ENCODE data around the gene R3HDM1.

DNA sequence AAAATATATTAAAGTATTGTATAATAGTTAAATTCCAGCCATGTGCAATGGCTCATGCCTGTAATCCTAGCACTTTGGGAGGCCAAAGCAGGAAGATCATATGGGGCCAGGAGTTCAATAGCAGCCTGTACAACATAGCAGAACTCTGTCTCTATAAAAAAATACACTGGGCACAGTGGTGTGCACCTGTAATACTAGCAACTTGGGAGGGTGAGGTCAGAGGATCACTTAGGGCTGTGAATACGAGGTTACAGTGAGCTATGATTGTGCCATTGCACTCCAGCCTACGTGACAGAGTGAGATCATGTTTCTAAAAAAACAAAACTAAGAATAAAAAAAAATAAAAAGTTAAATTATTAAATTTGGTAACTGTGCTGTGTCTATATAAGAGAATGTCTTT lies 36.4 kb upstream of the R3HDM1 start:
- TF ChIP-seq EZH2 (IDR thresholded peaks at IDR 0.05; ENCODE audit: insufficient read depth, poor library complexity, severe bottlenecking) (no peak), EZH2phosphoT487 (IDR thresholded peaks at IDR 0.05; ENCODE audit: insufficient read depth, low read depth) (no peak)

All from GM23248 (cell line).